Panc1 (cell line): ENCODE results near the gene SCN9A. TPM values are rescaled to one million over a fixed set of nuclear protein-coding genes. Genes with fewer than 3 reads are reported as not detected.

Source experiments
- ATAC-seq: fragments of 200-7000 bp; cut with Tn5 transposase; 2 replicates; pipeline ENCODE4 v1.9.1; 2020; ENCODE audit warnings: mild to moderate bottlenecking, moderate library complexity
- BruUV-seq: library from RNA; stranded (reverse); fragments of 400-500 nt; replicated peaks from 2 replicates; lab custom pipeline; 2021; lab: Mats Ljungman, UMichigan
- CTCF ChIA-PET: fragments of 300-600 bp; sonication (Branson Sonifier 250); formaldehyde crosslinking; loops from one replicate; lab custom pipeline; 2022; ENCODE audit warnings: antibody characterized with exemption; lab: Charles Lee
- POLR2A ChIA-PET: fragments of 300-600 bp; sonication (Branson Sonifier 250); formaldehyde crosslinking; loops from one replicate; lab custom pipeline; 2022; ENCODE audit warnings: antibody characterized with exemption; lab: Charles Lee
- DNase-seq: peaks from one replicate; pipeline ENCODE4 v3.0.0-alpha.2; 2010; ENCODE audit warnings: low read depth, low spot score
- H3K27ac ChIP-seq: 2 replicates; pipeline ENCODE4 v1.5.1; 2011; ENCODE audit warnings: mild to moderate bottlenecking, low read length, inconsistent platforms
- H3K27me3 ChIP-seq: fragments of 200-500 bp; sonication (Bioruptor generic); 2 replicates; pipeline ENCODE4 v1.6.0; 2014; ENCODE audit warnings: low read length, inconsistent platforms; ENCODE audit not compliant: control insufficient read depth, insufficient read depth
- H3K36me3 ChIP-seq: fragments of 200-500 bp; sonication (Bioruptor generic); 2 replicates; pipeline ENCODE4 v1.5.1; 2014; ENCODE audit warnings: inconsistent platforms, mild to moderate bottlenecking, low read length, moderate library complexity; ENCODE audit not compliant: control insufficient read depth, insufficient read depth
- H3K4me1 ChIP-seq: 2 replicates; pipeline ENCODE4 v1.5.1; 2011; ENCODE audit warnings: inconsistent platforms, mild to moderate bottlenecking, low read length, moderate library complexity; ENCODE audit not compliant: control insufficient read depth, insufficient read depth
- H3K4me3 ChIP-seq, 2 experiments: 2 replicates each; pipeline ENCODE4 v1.5.1; 2011 to 2012; ENCODE audit warnings: low read depth in 2 of 2, low read length in 2 of 2, mild to moderate bottlenecking in 2 of 2, inconsistent platforms in 1 of 2, moderate library complexity in 1 of 2
- H3K9me3 ChIP-seq: fragments of 200-500 bp; sonication (Bioruptor generic); 2 replicates; pipeline ENCODE4 v1.5.1; 2014; ENCODE audit warnings: low read depth, mild to moderate bottlenecking, inconsistent platforms, low read length, moderate library complexity; ENCODE audit not compliant: control insufficient read depth, insufficient read depth
- CTCF ChIP-seq: fragments of 450-650 bp; IDR thresholded peaks from 2 replicates; pipeline ENCODE4 v1.5.1; 2017; ENCODE audit warnings: mild to moderate bottlenecking
- POLR2AphosphoS5 ChIP-seq: IDR thresholded peaks from 2 replicates; pipeline ENCODE4 v1.6.1; 2012; ENCODE audit warnings: mild to moderate bottlenecking, low read depth, low read length, moderate library complexity
- SIN3A ChIP-seq: IDR thresholded peaks from 2 replicates; pipeline ENCODE4 v1.6.1; 2012; ENCODE audit warnings: low read depth, mild to moderate bottlenecking, low read length, moderate library complexity, borderline replicate concordance; ENCODE audit not compliant: insufficient read depth
- TCF7L2 ChIP-seq: IDR thresholded peaks from 2 replicates; pipeline ENCODE4 v1.6.1; 2011; ENCODE audit warnings: mild to moderate bottlenecking, low read depth, low read length, inconsistent platforms
- in situ Hi-C: cut with HindIII; loops from 2 replicates; pipeline ENCODE4 v1.10.0; 2016; ENCODE audit warnings: low sequenced_read_pairs, low pct_unique_long_range_greater_than_20kb
- intact Hi-C: fragments of 100-400 bp; cut with micrococcal nuclease; formaldehyde crosslinking; loops from one replicate; pipeline ENCODE4 v1.10.0; 2022; ENCODE audit not compliant: unreplicated experiment
- total RNA-seq: library from RNA; stranded (reverse); gene quantifications from one replicate; pipeline ENCODE4 v1.2.1, GENCODE V29; 2021; ENCODE audit not compliant: unreplicated experiment
- TF ChIP-seq, protein P1 (sequence below), 2 experiments: IDR thresholded peaks; 2 replicates each; pipeline ENCODE4 v1.6.1; 2011 to 2012; ENCODE audit warnings: low read depth in 2 of 2, control low read depth in 1 of 2, low read length in 1 of 2, mild to moderate bottlenecking in 1 of 2, moderate library complexity in 1 of 2; ENCODE audit not compliant: insufficient read depth in 1 of 2

SCN9A gene
- total RNA-seq, 1 experiment from 2014 or later: 0.10 TPM

DNA sequence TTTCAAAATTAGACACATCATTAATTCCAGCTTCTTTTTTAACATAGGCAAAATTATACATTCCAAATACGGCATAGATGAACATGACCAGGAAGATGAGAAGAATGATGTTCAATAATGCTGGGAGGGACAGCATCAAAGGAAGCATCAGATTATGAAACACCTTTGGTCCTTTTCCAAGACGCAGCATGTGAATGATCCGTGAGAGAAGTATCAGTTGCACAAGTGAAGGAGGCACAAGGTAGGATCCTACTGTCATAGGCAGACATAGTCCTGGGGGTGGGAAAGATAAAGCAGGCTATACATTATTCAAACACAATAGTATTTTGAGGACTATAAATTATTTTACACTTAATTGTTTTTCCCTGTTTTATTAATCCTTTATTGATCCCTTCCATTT lies 30.6 kb upstream of the SCN9A start:
- no peaks in the 10 kb centered on the region for H3K4me1 ChIP-seq
- no peaks in the 10 kb centered on the region for H3K9me3 ChIP-seq
- DNase-seq (no peak), ATAC-seq (no peak)
- H3K27ac ChIP-seq: no peak overlapping the region
- in situ Hi-C loops (no loop called here), intact Hi-C loops (no loop called here)
- ChIA-PET CTCF (no interaction called here), POLR2A (no interaction called here)
- no peaks in the 10 kb centered on the region for H3K36me3 ChIP-seq
- TF ChIP-seq SIN3A (no peak), TCF7L2 (no peak), CTCF (no peak), POLR2AphosphoS5 (no peak)
- TF ChIP-seq, protein P1, sequence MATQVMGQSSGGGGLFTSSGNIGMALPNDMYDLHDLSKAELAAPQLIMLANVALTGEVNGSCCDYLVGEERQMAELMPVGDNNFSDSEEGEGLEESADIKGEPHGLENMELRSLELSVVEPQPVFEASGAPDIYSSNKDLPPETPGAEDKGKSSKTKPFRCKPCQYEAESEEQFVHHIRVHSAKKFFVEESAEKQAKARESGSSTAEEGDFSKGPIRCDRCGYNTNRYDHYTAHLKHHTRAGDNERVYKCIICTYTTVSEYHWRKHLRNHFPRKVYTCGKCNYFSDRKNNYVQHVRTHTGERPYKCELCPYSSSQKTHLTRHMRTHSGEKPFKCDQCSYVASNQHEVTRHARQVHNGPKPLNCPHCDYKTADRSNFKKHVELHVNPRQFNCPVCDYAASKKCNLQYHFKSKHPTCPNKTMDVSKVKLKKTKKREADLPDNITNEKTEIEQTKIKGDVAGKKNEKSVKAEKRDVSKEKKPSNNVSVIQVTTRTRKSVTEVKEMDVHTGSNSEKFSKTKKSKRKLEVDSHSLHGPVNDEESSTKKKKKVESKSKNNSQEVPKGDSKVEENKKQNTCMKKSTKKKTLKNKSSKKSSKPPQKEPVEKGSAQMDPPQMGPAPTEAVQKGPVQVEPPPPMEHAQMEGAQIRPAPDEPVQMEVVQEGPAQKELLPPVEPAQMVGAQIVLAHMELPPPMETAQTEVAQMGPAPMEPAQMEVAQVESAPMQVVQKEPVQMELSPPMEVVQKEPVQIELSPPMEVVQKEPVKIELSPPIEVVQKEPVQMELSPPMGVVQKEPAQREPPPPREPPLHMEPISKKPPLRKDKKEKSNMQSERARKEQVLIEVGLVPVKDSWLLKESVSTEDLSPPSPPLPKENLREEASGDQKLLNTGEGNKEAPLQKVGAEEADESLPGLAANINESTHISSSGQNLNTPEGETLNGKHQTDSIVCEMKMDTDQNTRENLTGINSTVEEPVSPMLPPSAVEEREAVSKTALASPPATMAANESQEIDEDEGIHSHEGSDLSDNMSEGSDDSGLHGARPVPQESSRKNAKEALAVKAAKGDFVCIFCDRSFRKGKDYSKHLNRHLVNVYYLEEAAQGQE (IDR thresholded peaks at IDR 0.05; ENCODE audit: insufficient read depth in 1 of 2, low read depth in 2 of 2, low read length in 1 of 2): no peak
- H3K27me3 ChIP-seq: no peaks in the 10 kb centered on the region
- no TSS peak for BruUV-seq
- H3K4me3 ChIP-seq: no peak overlapping the region

DNA sequence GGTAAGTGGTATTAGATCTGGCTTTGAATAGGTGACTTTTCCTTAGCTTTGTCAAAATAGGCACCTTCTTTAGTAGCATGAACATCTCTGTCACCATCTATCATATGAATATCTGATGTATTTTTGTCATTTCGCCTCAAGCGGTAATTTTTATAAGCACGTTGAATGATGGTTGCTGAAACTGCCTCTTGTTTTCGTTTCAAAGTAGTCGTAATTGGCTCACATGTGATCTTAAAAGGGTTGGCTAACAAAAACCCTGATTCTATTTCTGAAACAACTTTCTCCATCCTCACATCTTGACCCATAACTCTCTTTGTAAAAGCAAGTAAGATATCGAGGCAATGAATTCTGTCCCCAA lies 29.8 kb upstream of the SCN9A start:
- ATAC-seq: no peak
- Histone ChIP-seq H3K9me3 (no peaks in the 10 kb centered on the region), H3K27me3 (no peaks in the 10 kb centered on the region), H3K36me3 (no peaks in the 10 kb centered on the region), H3K4me3 (no peak overlapping the region), H3K4me1 (no peaks in the 10 kb centered on the region), H3K27ac (no peak overlapping the region)
- no peak for DNase-seq
- no TSS peak for BruUV-seq
- ChIA-PET CTCF (no interaction called here), POLR2A (no interaction called here)
- TF ChIP-seq CTCF (no peak), TCF7L2 (no peak), POLR2AphosphoS5 (no peak), SIN3A (no peak)
- TF ChIP-seq, protein P1 (IDR thresholded peaks at IDR 0.05; ENCODE audit: insufficient read depth in 1 of 2, low read depth in 2 of 2, low read length in 1 of 2): no peak
- intact Hi-C loops: no loop called here
- in situ Hi-C loops: no loop called here
